ENCODE results near the gene NCEH1. TPM values are rescaled to one million over a fixed set of nuclear protein-coding genes. Genes with fewer than 3 reads are reported as not detected.

The NCEH1 gene
- total and polyA plus RNA-seq, 2 of the 13 experiments (the other 11 are each of a cell fraction or from before 2014, with no cell fraction given), result 12.9 to 21.4 TPM

DNA sequence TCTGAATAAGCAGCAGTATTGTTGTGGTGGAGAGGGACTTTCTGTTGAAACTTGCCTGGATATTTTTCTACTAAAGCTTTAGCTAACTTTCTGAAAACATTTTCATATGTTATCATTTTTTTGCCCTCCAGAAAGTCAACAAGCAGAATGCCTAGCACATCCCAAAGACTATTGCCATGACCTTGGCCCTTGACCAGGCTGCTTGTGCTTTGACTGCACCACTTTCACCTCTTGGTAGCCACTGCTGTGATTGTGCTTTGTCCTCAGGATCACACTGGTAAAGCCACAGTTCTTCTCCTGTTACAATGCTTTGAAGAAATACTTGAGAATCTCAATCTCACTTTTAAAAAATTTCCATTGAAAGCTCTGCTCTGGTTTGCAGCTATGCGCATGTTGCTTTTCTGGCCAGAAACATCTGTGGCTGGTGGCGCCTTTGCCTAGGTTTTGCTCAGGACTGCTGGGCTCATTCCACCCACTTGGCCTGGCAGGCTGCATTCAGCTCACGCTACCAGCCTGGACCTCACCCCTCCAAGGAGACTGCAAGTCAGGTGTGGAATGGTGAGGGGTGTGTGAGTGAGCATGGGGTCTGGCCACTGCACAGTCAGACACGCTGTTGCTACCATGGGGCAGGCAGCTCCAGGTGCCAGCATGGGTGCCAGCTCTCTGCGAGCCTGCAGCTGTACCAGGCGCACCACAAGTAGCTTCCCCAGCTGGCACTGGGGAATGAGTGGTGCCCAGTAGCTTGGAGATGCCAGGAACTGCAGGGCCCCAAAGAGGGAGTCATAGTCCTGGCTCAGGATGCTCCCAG is 97.8 kb downstream of the NCEH1 start (continued):
- TF ChIP-seq ZBTB37 (CRISPR knock-in tag; IDR thresholded peaks at IDR 0.05) (no peak), PPARG (CRISPR knock-in tag; conservative IDR thresholded peaks at IDR 0.05) (0 out of 2 replicates have a peak, but pooled peaks have one; percentile 45), YY1 (IDR thresholded peaks at IDR 0.05; ENCODE audit: insufficient read depth, insufficient replicate concordance, low read depth, low read length) (no peak), ZNF879 (CRISPR knock-in tag; IDR thresholded peaks at IDR 0.05) (no peak), ZHX1 (CRISPR knock-in tag; IDR thresholded peaks at IDR 0.05; ENCODE audit: low read depth) (no peak), PRDM10 (CRISPR knock-in tag; IDR thresholded peaks at IDR 0.05; ENCODE audit: low read depth) (0 out of 2 replicates have a peak, but pooled peaks have one; percentile 45), ZNF766 (CRISPR knock-in tag; IDR thresholded peaks at IDR 0.05; ENCODE audit: borderline replicate concordance) (0 out of 2 replicates have a peak, but pooled peaks have one; percentile 32), NFKB2 (CRISPR knock-in tag; IDR thresholded peaks at IDR 0.05; ENCODE audit: borderline replicate concordance) (no peak; the same call in 1 of the 2 replicates), KDM2A (CRISPR knock-in tag; IDR thresholded peaks at IDR 0.05; ENCODE audit: borderline replicate concordance, low read depth) (no peak), NR2F1 (CRISPR knock-in tag; IDR thresholded peaks at IDR 0.05) (peak; percentile 91 to 93), ZC3H13 (CRISPR knock-in tag; IDR thresholded peaks at IDR 0.05) (no peak), RCOR2 (CRISPR knock-in tag; IDR thresholded peaks at IDR 0.05) (peak; percentile 89)
- TF ChIP-seq, protein P1, sequence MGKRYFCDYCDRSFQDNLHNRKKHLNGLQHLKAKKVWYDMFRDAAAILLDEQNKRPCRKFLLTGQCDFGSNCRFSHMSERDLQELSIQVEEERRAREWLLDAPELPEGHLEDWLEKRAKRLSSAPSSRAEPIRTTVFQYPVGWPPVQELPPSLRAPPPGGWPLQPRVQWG (CRISPR knock-in tag; IDR thresholded peaks at IDR 0.05; ENCODE audit: borderline replicate concordance, low read depth), result no peak
- TF ChIP-seq, protein P2, sequence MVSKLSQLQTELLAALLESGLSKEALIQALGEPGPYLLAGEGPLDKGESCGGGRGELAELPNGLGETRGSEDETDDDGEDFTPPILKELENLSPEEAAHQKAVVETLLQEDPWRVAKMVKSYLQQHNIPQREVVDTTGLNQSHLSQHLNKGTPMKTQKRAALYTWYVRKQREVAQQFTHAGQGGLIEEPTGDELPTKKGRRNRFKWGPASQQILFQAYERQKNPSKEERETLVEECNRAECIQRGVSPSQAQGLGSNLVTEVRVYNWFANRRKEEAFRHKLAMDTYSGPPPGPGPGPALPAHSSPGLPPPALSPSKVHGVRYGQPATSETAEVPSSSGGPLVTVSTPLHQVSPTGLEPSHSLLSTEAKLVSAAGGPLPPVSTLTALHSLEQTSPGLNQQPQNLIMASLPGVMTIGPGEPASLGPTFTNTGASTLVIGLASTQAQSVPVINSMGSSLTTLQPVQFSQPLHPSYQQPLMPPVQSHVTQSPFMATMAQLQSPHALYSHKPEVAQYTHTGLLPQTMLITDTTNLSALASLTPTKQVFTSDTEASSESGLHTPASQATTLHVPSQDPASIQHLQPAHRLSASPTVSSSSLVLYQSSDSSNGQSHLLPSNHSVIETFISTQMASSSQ (IDR thresholded peaks at IDR 0.05; ENCODE audit: low read depth), result no peak
- TF ChIP-seq, protein P2 (CRISPR knock-in tag; IDR thresholded peaks at IDR 0.05; ENCODE audit: borderline replicate concordance), result peak; percentile 51; the same call in 1 of the 2 replicates
